K562 (cell line): ENCODE measurements around the gene IL10RB. TPM values are rescaled to one million over a fixed set of nuclear protein-coding genes. Genes with fewer than 3 reads are reported as not detected.

Experiments used
- CEBPG ChIP-seq, 3 experiments: fragments of 200-800 bp in 1 of 3; sonication (Bioruptor generic) in 1 of 3; sonication (generic) in 1 of 3; formaldehyde crosslinking in 1 of 3; IDR thresholded peaks in 2 of 3; conservative IDR thresholded peaks in 1 of 3; 2 replicates each; pipeline versions ENCODE4 v1.6.1 to v1.8.0; 2016 to 2022; ENCODE audit warnings: missing compliant biosample characterization in 2 of 3, missing genetic modification characterization in 2 of 3, mild to moderate bottlenecking in 1 of 3, missing genetic modification reagents in 1 of 3
- DIDO1 ChIP-seq: fragments of 450-650 bp; IDR thresholded peaks from 2 replicates; pipeline ENCODE4 v1.6.1; 2016; ENCODE audit warnings: low read depth, missing biosample characterization, missing genetic modification characterization
- ESRRA ChIP-seq: fragments of 450-650 bp; IDR thresholded peaks from 2 replicates; pipeline ENCODE4 v1.6.1; 2014; ENCODE audit warnings: low read depth, mild to moderate bottlenecking, moderate library complexity, borderline replicate concordance
- HMG20B ChIP-seq: fragments of 250-450 bp; sonication (Bioruptor Pico); IDR thresholded peaks from 2 replicates; pipeline ENCODE4 v1.5.0; 2021; ENCODE audit warnings: mild to moderate bottlenecking
- SREBF2 ChIP-seq: sonication (generic); formaldehyde crosslinking; IDR thresholded peaks from 2 replicates; pipeline ENCODE4 v1.4.0; 2020; ENCODE audit warnings: mild to moderate bottlenecking, missing genetic modification reagents
- ZNF354B ChIP-seq: fragments of 250-450 bp; sonication (Bioruptor Pico); IDR thresholded peaks from 2 replicates; pipeline ENCODE4 v1.4.0; 2020
- ZNF57 ChIP-seq: fragments of 450-650 bp; formaldehyde crosslinking; IDR thresholded peaks from 2 replicates; pipeline ENCODE4 v1.4.0; 2020; ENCODE audit warnings: mild to moderate bottlenecking, moderate library complexity
- polyA plus RNA-seq, 8 experiments: library from polyadenylated mRNA; depleted of rRNA in 4 of 8; stranded (reverse) in 5 of 8; unstranded in 3 of 8; fragments of >200 nt; fragmentation: Nextera tagmentation in 2 of 8; fragmentation: Illumina TruSeq in 1 of 8; extraction: Ambion mirVana in 2 of 8; extraction: Trizol in 1 of 8; gene quantifications; 2 replicates each; pipeline versions ENCODE4 v1.2.1 to v1.2.3, GENCODE V29; 2011 to 2014; ENCODE audit warnings: inconsistent platforms in 1 of 8, missing spikeins in 1 of 8
- total RNA-seq, 7 experiments: library from RNA; depleted of rRNA in 6 of 7; stranded (reverse); fragments of >200 nt in 6 of 7; fragmentation: Illumina TruSeq in 2 of 7; extraction: Trizol in 2 of 7; gene quantifications; 2 replicates each; pipeline versions ENCODE4 v1.2.1 to v1.2.3, GENCODE V29; 2011 to 2021; ENCODE audit warnings: low replicate concordance in 1 of 7
- TF ChIP-seq, protein P1 (sequence below), 2 experiments: fragments of 450-650 bp in 1 of 2; sonication (generic) in 1 of 2; formaldehyde crosslinking in 1 of 2; IDR thresholded peaks in 1 of 2; conservative IDR thresholded peaks in 1 of 2; 2 replicates each; pipeline versions ENCODE4 v1.6.1 to v1.8.1; 2016 to 2023; ENCODE audit warnings: mild to moderate bottlenecking in 2 of 2, moderate library complexity in 2 of 2, inconsistent platforms in 1 of 2, missing genetic modification reagents in 1 of 2
- TF ChIP-seq, protein P2 (sequence below): fragments of 450-650 bp; formaldehyde crosslinking; IDR thresholded peaks from 2 replicates; pipeline ENCODE4 v1.4.0; 2020; ENCODE audit warnings: mild to moderate bottlenecking, moderate library complexity
- TF ChIP-seq, protein P3 (sequence below), 2 experiments: fragments of 450-650 bp; IDR thresholded peaks; 2 replicates each; pipeline ENCODE4 v1.6.1; 2016; ENCODE audit warnings: mild to moderate bottlenecking in 2 of 2, borderline replicate concordance in 1 of 2, low read depth in 1 of 2, moderate library complexity in 1 of 2
- TF ChIP-seq, protein P4 (sequence below), 2 experiments: fragments of 200-800 bp in 1 of 2; sonication (Bioruptor generic) in 1 of 2; sonication (generic) in 1 of 2; formaldehyde crosslinking in 1 of 2; IDR thresholded peaks in 1 of 2; conservative IDR thresholded peaks in 1 of 2; 2 replicates each; pipeline versions ENCODE4 v1.5.0 to v1.6.1; 2016 to 2020; ENCODE audit warnings: missing compliant biosample characterization in 1 of 2, missing genetic modification characterization in 1 of 2, missing genetic modification reagents in 1 of 2

Gene IL10RB
- total and polyA plus RNA-seq, 9 of the 15 experiments (the other 6 are each of a cell fraction or from before 2014, with no cell fraction given), result 10.9 to 33.8 (median 23.0) TPM

DNA sequence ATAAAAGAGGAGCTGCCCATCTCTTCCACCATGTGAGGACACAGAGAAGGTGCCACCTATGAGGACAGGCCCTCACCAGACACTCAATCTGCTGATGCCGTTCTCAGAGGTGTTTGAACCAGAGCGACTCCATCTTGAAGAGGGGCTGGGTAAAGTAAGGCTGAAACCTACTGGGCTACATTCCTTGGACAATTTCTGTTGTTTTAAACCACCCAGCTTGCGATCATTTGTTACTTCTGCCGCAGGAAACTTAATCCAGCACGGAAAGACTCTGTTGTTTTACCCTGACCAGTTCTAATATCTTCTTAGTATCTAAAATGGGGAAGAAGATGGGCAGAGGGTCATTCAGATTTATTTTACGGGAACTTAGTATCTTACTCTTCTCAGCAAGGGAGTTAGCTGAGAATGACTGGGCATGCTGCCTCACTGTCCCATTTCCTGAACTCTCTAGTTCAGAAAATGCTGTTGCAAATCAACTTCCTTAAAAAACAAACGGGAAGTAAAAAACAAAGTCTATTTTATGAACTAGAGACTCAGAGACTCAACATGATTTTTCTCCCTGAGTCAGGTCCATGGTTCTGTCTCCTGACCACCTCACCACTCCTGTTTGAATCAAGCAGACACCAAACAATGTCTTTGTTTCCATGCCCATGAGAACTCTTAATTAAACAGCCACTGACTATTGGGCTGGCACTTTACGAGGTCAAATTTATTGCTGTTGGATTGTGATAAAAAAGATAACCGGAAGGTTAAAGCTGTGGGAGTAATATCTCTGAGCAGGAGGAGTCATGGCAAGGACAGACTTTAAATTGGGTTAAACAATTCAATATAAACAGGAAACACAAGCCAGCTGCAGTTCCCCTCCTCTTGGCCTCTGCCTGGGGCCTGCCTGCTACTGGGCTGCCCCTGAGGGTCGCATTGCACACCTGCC, 34.8 kb downstream of the IL10RB start (continued):
- TF ChIP-seq DIDO1 (tag), result peak; percentile 85
- TF ChIP-seq SREBF2, result no peak
- TF ChIP-seq, protein P1, sequence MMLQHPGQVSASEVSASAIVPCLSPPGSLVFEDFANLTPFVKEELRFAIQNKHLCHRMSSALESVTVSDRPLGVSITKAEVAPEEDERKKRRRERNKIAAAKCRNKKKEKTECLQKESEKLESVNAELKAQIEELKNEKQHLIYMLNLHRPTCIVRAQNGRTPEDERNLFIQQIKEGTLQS (IDR thresholded peaks at IDR 0.05), result no peak
- TF ChIP-seq, protein P1 (CRISPR knock-in tag; conservative IDR thresholded peaks at IDR 0.05), result no peak
- TF ChIP-seq, protein P2, sequence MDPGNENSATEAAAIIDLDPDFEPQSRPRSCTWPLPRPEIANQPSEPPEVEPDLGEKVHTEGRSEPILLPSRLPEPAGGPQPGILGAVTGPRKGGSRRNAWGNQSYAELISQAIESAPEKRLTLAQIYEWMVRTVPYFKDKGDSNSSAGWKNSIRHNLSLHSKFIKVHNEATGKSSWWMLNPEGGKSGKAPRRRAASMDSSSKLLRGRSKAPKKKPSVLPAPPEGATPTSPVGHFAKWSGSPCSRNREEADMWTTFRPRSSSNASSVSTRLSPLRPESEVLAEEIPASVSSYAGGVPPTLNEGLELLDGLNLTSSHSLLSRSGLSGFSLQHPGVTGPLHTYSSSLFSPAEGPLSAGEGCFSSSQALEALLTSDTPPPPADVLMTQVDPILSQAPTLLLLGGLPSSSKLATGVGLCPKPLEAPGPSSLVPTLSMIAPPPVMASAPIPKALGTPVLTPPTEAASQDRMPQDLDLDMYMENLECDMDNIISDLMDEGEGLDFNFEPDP (CRISPR knock-in tag), result peak; percentile 92; the same call in 1 of the 2 replicates
- TF ChIP-seq ZNF354B (CRISPR knock-in tag), result peak; percentile 87
- TF ChIP-seq, protein P3, sequence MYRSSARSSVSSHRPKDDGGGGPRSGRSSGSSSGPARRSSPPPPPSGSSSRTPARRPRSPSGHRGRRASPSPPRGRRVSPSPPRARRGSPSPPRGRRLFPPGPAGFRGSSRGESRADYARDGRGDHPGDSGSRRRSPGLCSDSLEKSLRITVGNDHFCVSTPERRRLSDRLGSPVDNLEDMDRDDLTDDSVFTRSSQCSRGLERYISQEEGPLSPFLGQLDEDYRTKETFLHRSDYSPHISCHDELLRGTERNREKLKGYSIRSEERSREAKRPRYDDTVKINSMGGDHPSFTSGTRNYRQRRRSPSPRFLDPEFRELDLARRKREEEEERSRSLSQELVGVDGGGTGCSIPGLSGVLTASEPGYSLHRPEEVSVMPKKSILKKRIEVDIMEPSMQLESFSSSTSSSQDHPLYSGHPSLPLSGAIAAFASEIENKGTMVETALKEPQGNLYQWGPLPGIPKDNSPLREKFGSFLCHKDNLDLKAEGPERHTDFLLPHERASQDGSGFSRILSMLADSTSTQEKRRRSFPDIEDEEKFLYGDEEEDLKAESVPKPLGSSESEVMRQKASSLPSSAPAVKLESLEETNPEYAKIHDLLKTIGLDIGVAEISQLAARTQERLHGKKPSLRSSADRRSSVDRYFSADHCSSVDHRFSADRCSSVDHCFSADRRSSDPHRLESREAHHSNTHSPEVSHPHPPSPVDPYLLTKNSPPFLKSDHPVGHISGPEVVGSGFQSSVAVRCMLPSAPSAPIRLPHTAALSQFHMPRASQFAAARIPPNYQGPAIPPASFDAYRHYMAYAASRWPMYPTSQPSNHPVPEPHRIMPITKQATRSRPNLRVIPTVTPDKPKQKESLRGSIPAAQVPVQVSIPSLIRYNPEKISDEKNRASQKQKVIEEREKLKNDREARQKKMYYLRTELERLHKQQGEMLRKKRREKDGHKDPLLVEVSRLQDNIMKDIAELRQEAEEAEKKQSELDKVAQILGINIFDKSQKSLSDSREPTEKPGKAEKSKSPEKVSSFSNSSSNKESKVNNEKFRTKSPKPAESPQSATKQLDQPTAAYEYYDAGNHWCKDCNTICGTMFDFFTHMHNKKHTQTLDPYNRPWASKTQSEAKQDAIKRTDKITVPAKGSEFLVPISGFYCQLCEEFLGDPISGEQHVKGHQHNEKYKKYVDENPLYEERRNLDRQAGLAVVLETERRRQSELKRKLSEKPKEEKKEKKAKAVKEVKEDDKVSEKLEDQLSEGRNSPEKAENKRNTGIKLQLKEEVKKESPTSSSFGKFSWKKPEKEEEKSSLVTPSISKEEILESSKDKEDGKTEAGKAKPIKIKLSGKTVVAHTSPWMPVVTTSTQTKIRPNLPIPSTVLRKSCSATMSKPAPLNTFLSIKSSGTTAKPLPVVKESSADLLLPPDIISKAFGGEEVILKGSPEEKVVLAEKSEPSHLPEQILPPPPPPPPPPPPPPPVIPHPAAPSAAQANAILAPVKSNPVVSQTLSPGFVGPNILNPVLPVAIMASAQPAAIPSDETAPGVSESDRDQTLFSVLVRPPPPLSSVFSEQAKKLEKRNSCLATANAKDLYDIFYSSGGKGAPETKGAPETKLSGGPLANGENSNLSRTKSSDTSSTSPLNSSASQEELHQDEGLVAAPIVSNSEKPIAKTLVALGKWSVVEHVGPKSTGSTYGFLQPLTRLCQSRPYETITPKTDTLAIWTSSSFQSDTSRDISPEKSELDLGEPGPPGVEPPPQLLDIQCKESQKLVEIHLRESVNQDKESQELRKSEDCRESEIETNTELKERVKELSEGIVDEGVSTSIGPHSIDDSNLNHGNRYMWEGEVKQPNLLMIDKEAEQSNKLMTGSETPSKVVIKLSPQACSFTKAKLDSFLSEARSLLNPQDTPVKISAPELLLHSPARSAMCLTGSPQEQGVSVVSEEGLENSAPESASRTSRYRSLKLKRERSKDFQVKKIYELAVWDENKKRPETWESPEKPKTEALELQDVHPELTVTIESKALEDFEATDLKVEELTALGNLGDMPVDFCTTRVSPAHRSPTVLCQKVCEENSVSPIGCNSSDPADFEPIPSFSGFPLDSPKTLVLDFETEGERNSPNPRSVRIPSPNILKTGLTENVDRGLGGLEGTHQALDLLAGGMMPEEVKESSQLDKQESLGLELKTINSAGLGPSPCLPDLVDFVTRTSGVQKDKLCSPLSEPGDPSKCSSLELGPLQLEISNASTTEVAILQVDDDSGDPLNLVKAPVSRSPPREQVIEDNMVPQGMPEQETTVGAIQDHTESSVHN (IDR thresholded peaks at IDR 0.05; ENCODE audit: borderline replicate concordance in 1 of 2, low read depth in 1 of 2), result no peak
- TF ChIP-seq ESRRA, result no peak
- no peak for TF ChIP-seq CEBPG (CRISPR knock-in tag; IDR thresholded peaks at IDR 0.05)
- no peak for TF ChIP-seq CEBPG (tag; conservative IDR thresholded peaks at IDR 0.05 in 1 of 2, IDR thresholded peaks at IDR 0.05 in 1 of 2)
- TF ChIP-seq ZNF57, result peak; percentile 90
- no peak for TF ChIP-seq HMG20B (CRISPR knock-in tag)
- TF ChIP-seq, protein P4, sequence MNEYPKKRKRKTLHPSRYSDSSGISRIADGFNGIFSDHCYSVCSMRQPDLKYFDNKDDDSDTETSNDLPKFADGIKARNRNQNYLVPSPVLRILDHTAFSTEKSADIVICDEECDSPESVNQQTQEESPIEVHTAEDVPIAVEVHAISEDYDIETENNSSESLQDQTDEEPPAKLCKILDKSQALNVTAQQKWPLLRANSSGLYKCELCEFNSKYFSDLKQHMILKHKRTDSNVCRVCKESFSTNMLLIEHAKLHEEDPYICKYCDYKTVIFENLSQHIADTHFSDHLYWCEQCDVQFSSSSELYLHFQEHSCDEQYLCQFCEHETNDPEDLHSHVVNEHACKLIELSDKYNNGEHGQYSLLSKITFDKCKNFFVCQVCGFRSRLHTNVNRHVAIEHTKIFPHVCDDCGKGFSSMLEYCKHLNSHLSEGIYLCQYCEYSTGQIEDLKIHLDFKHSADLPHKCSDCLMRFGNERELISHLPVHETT (CRISPR knock-in tag; conservative IDR thresholded peaks at IDR 0.05 in 1 of 2, IDR thresholded peaks at IDR 0.05 in 1 of 2), result peak in 1 of 2 experiments; percentile 96; a peak in 2 of 4 replicates
